GM19328 (cell line): ENCODE data around the gene TACR1.

Experiments
- ATAC-seq: cut with Tn5 transposase; IDR thresholded peaks from one replicate; pipeline ENCODE4 v1.9.1; 2021; ENCODE audit warnings: mild to moderate bottlenecking, moderate library complexity; ENCODE audit not compliant: unreplicated experiment

The TACR1 gene

GRCh38 chr2:75055142-75055819, 144.0 kb downstream of the TACR1 start:
- peak; percentile 8 for ATAC-seq

- no peak for ATAC-seq
Observed at GRCh38 chr2:75054296-75054695, 145.0 kb downstream of the TACR1 start.

GRCh38 chr2:75053484-75054112, 145.7 kb downstream of the TACR1 start:
- ATAC-seq = peak; percentile 67

GRCh38 chr2:75047992-75048625, 151.2 kb downstream of the TACR1 start:
- ATAC-seq = no peak

GRCh38 chr2:75047189-75047991, 151.9 kb downstream of the TACR1 start:
- ATAC-seq = no peak

- ATAC-seq = no peak
Observed at GRCh38 chr2:75045526-75046050, 153.7 kb downstream of the TACR1 start.

GRCh38 chr2:75044291-75044690, 155.0 kb downstream of the TACR1 start:
- no peak for ATAC-seq

GRCh38 chr2:75042823-75043222, 156.5 kb downstream of the TACR1 start:
- ATAC-seq = no peak

- ATAC-seq = no peak
Observed at GRCh38 chr2:75041731-75042600, 157.4 kb downstream of the TACR1 start.

GRCh38 chr2:75041226-75041625, 158.1 kb downstream of the TACR1 start:
- no peak for ATAC-seq

GRCh38 chr2:75035444-75036353, 163.6 kb downstream of the TACR1 start:
- ATAC-seq = no peak

- ATAC-seq = no peak
Observed at GRCh38 chr2:75033516-75033915, 165.8 kb downstream of the TACR1 start.

GRCh38 chr2:75031906-75032803, 167.2 kb downstream of the TACR1 start:
- ATAC-seq = no peak

GRCh38 chr2:75031171-75031570, 168.1 kb downstream of the TACR1 start:
- ATAC-seq = no peak

GRCh38 chr2:75030218-75031009, 168.9 kb downstream of the TACR1 start:
- no peak for ATAC-seq

- ATAC-seq = no peak
Observed at GRCh38 chr2:75027886-75028285, 171.4 kb downstream of the TACR1 start.

GRCh38 chr2:75025633-75026380, 173.5 kb downstream of the TACR1 start:
- no peak for ATAC-seq
